Ramos (cell line): ENCODE results near the gene DDI1.

Experiments used
- in situ Hi-C: fragments of 300-500 bp; cut with MboI; formaldehyde crosslinking; loops from one replicate; pipeline ENCODE4 v1.14.3; 2022; ENCODE audit warnings: low sequenced_read_pairs; ENCODE audit not compliant: unreplicated experiment

Gene DDI1

GRCh38 chr11:104036588-104036987, at the start of gene DDI1:
TSS of gene DDI1 (plus strand) at chr11:104036640. CDS start at chr11:104036823, 183 bp downstream.
- in situ Hi-C loops, result no loop called here

- in situ Hi-C loops, result no loop called here
These were observed 48.5 kb upstream of the DDI1 start for GRCh38 chr11:103987629-103988594.

GRCh38 chr11:103988595-103988969, 47.9 kb upstream of the DDI1 start:
- in situ Hi-C loops, result no loop called here

GRCh38 chr11:103993507-103993906, 42.9 kb upstream of the DDI1 start:
- in situ Hi-C loops, result no loop called here

GRCh38 chr11:103994094-103994493, 42.3 kb upstream of the DDI1 start:
- in situ Hi-C loops, result no loop called here

GRCh38 chr11:103994518-103994917, 41.9 kb upstream of the DDI1 start:
- in situ Hi-C loops, result no loop called here

GRCh38 chr11:103995896-103996295, 40.5 kb upstream of the DDI1 start:
- in situ Hi-C loops, result no loop called here

GRCh38 chr11:103997082-103997481, 39.4 kb upstream of the DDI1 start:
- in situ Hi-C loops, result no loop called here

- in situ Hi-C loops, result no loop called here
These were observed 37.5 kb upstream of the DDI1 start for GRCh38 chr11:103998826-103999508.

- in situ Hi-C loops, result no loop called here
These were observed 35.6 kb upstream of the DDI1 start for GRCh38 chr11:104000798-104001197.

GRCh38 chr11:104001561-104002056, 34.8 kb upstream of the DDI1 start:
- in situ Hi-C loops, result no loop called here

GRCh38 chr11:104003491-104003890, 32.9 kb upstream of the DDI1 start:
- in situ Hi-C loops, result no loop called here

GRCh38 chr11:104005234-104005855, 31.1 kb upstream of the DDI1 start:
- in situ Hi-C loops, result no loop called here

GRCh38 chr11:104009744-104010143, 26.7 kb upstream of the DDI1 start:
- in situ Hi-C loops, result no loop called here

GRCh38 chr11:104011044-104011443, 25.4 kb upstream of the DDI1 start:
- in situ Hi-C loops, result no loop called here

GRCh38 chr11:104015649-104016415, 20.6 kb upstream of the DDI1 start:
- in situ Hi-C loops, result no loop called here

GRCh38 chr11:104024572-104024971, 11.9 kb upstream of the DDI1 start:
- in situ Hi-C loops, result no loop called here

GRCh38 chr11:104028476-104029263, 7.8 kb upstream of the DDI1 start:
- in situ Hi-C loops, result no loop called here

- in situ Hi-C loops, result no loop called here
These were observed 3.3 kb upstream of the DDI1 start for GRCh38 chr11:104033134-104033533.
